ENCODE results near the gene ZSWIM6.

- TF ChIP-seq POLR2A (IDR thresholded peaks at IDR 0.05; ENCODE audit: low read depth, low read length): no peak
- TF ChIP-seq CTCF (conservative IDR thresholded peaks at IDR 0.05; ENCODE audit: low read depth, low read length): no peak
- TF ChIP-seq BHLHE40 (IDR thresholded peaks at IDR 0.05; ENCODE audit: low read depth, low read length): no peak
- no peak for TF ChIP-seq MXI1 (IDR thresholded peaks at IDR 0.05; ENCODE audit: borderline replicate concordance, low read depth, low read length)
- no peak for TF ChIP-seq USF2 (IDR thresholded peaks at IDR 0.05; ENCODE audit: low read depth, low read length)
- no peak for TF ChIP-seq RCOR1 (IDR thresholded peaks at IDR 0.05; ENCODE audit: insufficient replicate concordance, low read length)
- TF ChIP-seq RAD21 (IDR thresholded peaks at IDR 0.05; ENCODE audit: low read length): no peak
- TF ChIP-seq FOS (IDR thresholded peaks at IDR 0.05; ENCODE audit: low read depth, low read length): no peak
- TF ChIP-seq CHD1 (IDR thresholded peaks at IDR 0.05; ENCODE audit: low read depth, low read length): no peak
- TF ChIP-seq MAFK (IDR thresholded peaks at IDR 0.05; ENCODE audit: low read depth, low read length): no peak
- no peak for TF ChIP-seq ELK1 (IDR thresholded peaks at IDR 0.05; ENCODE audit: borderline replicate concordance, low read depth, low read length)
- no peak for TF ChIP-seq RFX5 (IDR thresholded peaks at IDR 0.05; ENCODE audit: low read depth, low read length)
- TF ChIP-seq CEBPB (IDR thresholded peaks at IDR 0.05; ENCODE audit: low read depth, low read length): no peak
- no peak for TF ChIP-seq SMC3 (IDR thresholded peaks at IDR 0.05; ENCODE audit: low read depth, low read length)
Measured at GRCh38 chr5:61536922-61537321, 204.9 kb downstream of the ZSWIM6 start.
